Hypothalamus (tissue), 51 donors: ENCODE data around the gene RAP1GAP.
"Not testable (repeated sequence)": the region's sequence is repeated elsewhere in the genome, so short reads cannot be mapped to it uniquely, and the experiment has no call there.

Experiments used
- DNase-seq, 51 donors: peaks; one replicate each; lab custom pipeline; 2025; lab: John Stamatoyannopoulos, UW

Gene RAP1GAP

GRCh38 chr1:21576798-21577187 lies 92.4 kb downstream of the RAP1GAP start:
- DNase-seq: no peak

GRCh38 chr1:21576031-21576797 lies 92.9 kb downstream of the RAP1GAP start:
- DNase-seq: no peak

- DNase-seq: no peak
Measured at GRCh38 chr1:21575351-21575942, 93.7 kb downstream of the RAP1GAP start.

- DNase-seq: peak in 13 of 51 donors; percentile 11 to 44 (median 21)
Measured at GRCh38 chr1:21574466-21575151, 94.5 kb downstream of the RAP1GAP start.

- DNase-seq: peak in 37 of 51 donors; percentile 3 to 70 (median 39)
Measured at GRCh38 chr1:21573971-21574465, 95.1 kb downstream of the RAP1GAP start.

- DNase-seq: no peak
Measured at GRCh38 chr1:21573475-21573874, 95.7 kb downstream of the RAP1GAP start.

GRCh38 chr1:21572735-21573277 lies 96.4 kb downstream of the RAP1GAP start:
- DNase-seq: no peak

GRCh38 chr1:21572221-21572620 lies 96.9 kb downstream of the RAP1GAP start:
- DNase-seq: no peak

- DNase-seq: no peak
Measured at GRCh38 chr1:21570885-21571284, 98.3 kb downstream of the RAP1GAP start.

GRCh38 chr1:21570528-21570875 lies 98.7 kb downstream of the RAP1GAP start:
- DNase-seq: no peak

- DNase-seq: no peak
Measured at GRCh38 chr1:21569820-21570527, 99.2 kb downstream of the RAP1GAP start.

GRCh38 chr1:21568809-21569385 lies 100.3 kb downstream of the RAP1GAP start:
- no peak for DNase-seq

- DNase-seq: no peak
Measured at GRCh38 chr1:21568006-21568746, 101.0 kb downstream of the RAP1GAP start.

GRCh38 chr1:21567241-21568005 lies 101.7 kb downstream of the RAP1GAP start:
- no peak for DNase-seq

- DNase-seq: not testable (repeated sequence)
Measured at GRCh38 chr1:21566361-21566760, 102.8 kb downstream of the RAP1GAP start.

- no peak for DNase-seq
Measured at GRCh38 chr1:21565285-21565684, 103.9 kb downstream of the RAP1GAP start.

GRCh38 chr1:21564521-21565095 lies 104.5 kb downstream of the RAP1GAP start:
- no peak for DNase-seq

GRCh38 chr1:21563971-21564370 lies 105.2 kb downstream of the RAP1GAP start:
- no peak for DNase-seq

GRCh38 chr1:21562896-21563295 lies 106.3 kb downstream of the RAP1GAP start:
- no peak for DNase-seq
